ENCODE results near the gene PLXNA3.

- no peak for TF ChIP-seq CTCF (IDR thresholded peaks at IDR 0.05)
- no peak for TF ChIP-seq POLR2A (IDR thresholded peaks at IDR 0.05)
- no peak for TF ChIP-seq POLR2AphosphoS5 (IDR thresholded peaks at IDR 0.05)
- no peak for TF ChIP-seq EP300 (IDR thresholded peaks at IDR 0.05)
These were observed 29.6 kb downstream of the PLXNA3 start for GRCh38 chrX:154487518-154488290.

All from suprapubic skin (tissue), 4 donors.